Measurements from ENCODE around the gene NEK7. TPM values are rescaled to one million over a fixed set of nuclear protein-coding genes. Genes with fewer than 3 reads are reported as not detected.

Gene NEK7
- total and polyA plus RNA-seq, 2 donors (not counting 1 experiment from before 2014, with no cell fraction given), result 8.1 to 75.4 TPM

GRCh38 chr1:198270273-198270828 is 113.6 kb downstream of the NEK7 start:
- H3K9ac ChIP-seq (ENCODE audit: low read length), result no peak overlapping the region
- peaks cover 2 to 4% of the 10 kb centered on the region in 2 experiments for H3K36me3 ChIP-seq (replicated peaks in 1 of 2; ENCODE audit: control extremely low read depth in 1 of 2, control insufficient read depth in 1 of 2, extremely low read depth in 1 of 2, insufficient read depth in 2 of 2, low read length in 1 of 2)
- no peak overlapping the region for H3K27ac ChIP-seq (ENCODE audit: low read length in 2 of 2)
- H3K27me3 ChIP-seq (replicated peaks in 1 of 4; ENCODE audit: control extremely low read depth in 1 of 4, control insufficient read depth in 3 of 4, insufficient read depth in 4 of 4, low read length in 3 of 4), result no peaks in the 10 kb centered on the region
- intact Hi-C loops (cut with micrococcal nuclease), result no loop called here
- no peak overlapping the region for H2AFZ ChIP-seq (ENCODE audit: insufficient read depth, low read depth, low read length, poor library complexity, severe bottlenecking)
- peaks cover 10% of the 10 kb centered on the region for H4K20me1 ChIP-seq (ENCODE audit: control insufficient read depth, insufficient read depth, low read length, poor library complexity, severe bottlenecking)
- no peak for DNase-seq
- no CpG with 5 or more reads among the region's 1 CpG for WGBS (ENCODE audit: insufficient coverage)
- CTCF ChIA-PET, result no interaction called here
- no peak overlapping the region for H3K4me3 ChIP-seq (ENCODE audit: control extremely low read depth in 1 of 5, extremely low read depth in 1 of 5, insufficient read depth in 1 of 5, low read depth in 2 of 5, low read length in 4 of 5)
- no peak overlapping the region for H3K4me2 ChIP-seq (replicated peaks; ENCODE audit: low read depth, low read length, poor library complexity, severe bottlenecking)
- no peaks in the 10 kb centered on the region for H3K4me1 ChIP-seq (ENCODE audit: control insufficient read depth in 2 of 2, insufficient read depth in 2 of 2, low read length in 2 of 2)
- H3K9me3 Mint-ChIP-seq (ENCODE audit: insufficient read depth), result no peaks in the 10 kb centered on the region
- H3K4me1 Mint-ChIP-seq, result no peaks in the 10 kb centered on the region
- POLR2A ChIA-PET, result no interaction called here
- H3K9me3 ChIP-seq (ENCODE audit: control extremely low read depth in 1 of 3, control insufficient read depth in 2 of 3, insufficient read depth in 1 of 3, low read length in 2 of 3), result no peaks in the 10 kb centered on the region
- H3K27ac Mint-ChIP-seq, result no peak overlapping the region
- no peak for TF ChIP-seq EZH2 (IDR thresholded peaks at IDR 0.05; ENCODE audit: borderline replicate concordance, insufficient read depth, low read depth, low read length, poor library complexity, severe bottlenecking)
- no peak for TF ChIP-seq CTCF (IDR thresholded peaks at IDR 0.05)
- H3K27me3 Mint-ChIP-seq, result no peaks in the 10 kb centered on the region
- no peak for ATAC-seq (ENCODE audit: low read depth)
- no peak overlapping the region for H3K4me3 Mint-ChIP-seq
- H3K79me2 ChIP-seq (ENCODE audit: control insufficient read depth, insufficient read depth, low read length), result no peaks in the 10 kb centered on the region

GRCh38 chr1:198271467-198271866 is 114.7 kb downstream of the NEK7 start:
- Histone ChIP-seq H3K4me3 (ENCODE audit: control extremely low read depth in 1 of 5, extremely low read depth in 1 of 5, insufficient read depth in 1 of 5, low read depth in 2 of 5, low read length in 4 of 5) (no peak overlapping the region), H3K79me2 (ENCODE audit: control insufficient read depth, insufficient read depth, low read length) (peaks cover 2% of the 10 kb centered on the region), H3K9me3 (ENCODE audit: control extremely low read depth in 1 of 3, control insufficient read depth in 2 of 3, insufficient read depth in 1 of 3, low read length in 2 of 3) (no peaks in the 10 kb centered on the region), H3K4me2 (replicated peaks; ENCODE audit: low read depth, low read length, poor library complexity, severe bottlenecking) (no peak overlapping the region), H4K20me1 (ENCODE audit: control insufficient read depth, insufficient read depth, low read length, poor library complexity, severe bottlenecking) (peaks cover 10% of the 10 kb centered on the region), H2AFZ (ENCODE audit: insufficient read depth, low read depth, low read length, poor library complexity, severe bottlenecking) (no peak overlapping the region), H3K36me3 (replicated peaks in 1 of 2; ENCODE audit: control extremely low read depth in 1 of 2, control insufficient read depth in 1 of 2, extremely low read depth in 1 of 2, insufficient read depth in 2 of 2, low read length in 1 of 2) (peaks cover 2 to 4% of the 10 kb centered on the region in 2 experiments), H3K9ac (ENCODE audit: low read length) (no peak overlapping the region), H3K27ac (ENCODE audit: low read length in 2 of 2) (no peak overlapping the region), H3K4me1 (ENCODE audit: control insufficient read depth in 2 of 2, insufficient read depth in 2 of 2, low read length in 2 of 2) (no peaks in the 10 kb centered on the region), H3K27me3 (replicated peaks in 1 of 4; ENCODE audit: control extremely low read depth in 1 of 4, control insufficient read depth in 3 of 4, insufficient read depth in 4 of 4, low read length in 3 of 4) (no peaks in the 10 kb centered on the region)
- no peaks in the 10 kb centered on the region for H3K9me3 Mint-ChIP-seq (ENCODE audit: insufficient read depth)
- TF ChIP-seq CTCF (IDR thresholded peaks at IDR 0.05) (no peak), EZH2 (IDR thresholded peaks at IDR 0.05; ENCODE audit: borderline replicate concordance, insufficient read depth, low read depth, low read length, poor library complexity, severe bottlenecking) (no peak)
- ChIA-PET POLR2A (no interaction called here), CTCF (interaction anchor here (0.6 kb wide), 1 partner anchor 62 kb away, joined by 3 read pairs; no protein-coding TSS in a partner anchor)
- no peaks in the 10 kb centered on the region for H3K27me3 Mint-ChIP-seq
- DNase-seq (no peak), ATAC-seq (ENCODE audit: low read depth) (no peak)
- intact Hi-C loops (cut with micrococcal nuclease), result no loop called here
- no peaks in the 10 kb centered on the region for H3K4me1 Mint-ChIP-seq
- H3K4me3 Mint-ChIP-seq, result no peak overlapping the region
- H3K27ac Mint-ChIP-seq, result no peak overlapping the region

Measured in B cell (primary cell).